Myocyte (in vitro differentiated cells): ENCODE measurements around the gene COG7. TPM values are rescaled to one million over a fixed set of nuclear protein-coding genes. Genes with fewer than 3 reads are reported as not detected.
A peak's percentile ranks its signal among the peaks of the same experiment; 100 is the strongest.
"Not testable (repeated sequence)": the region's sequence is repeated elsewhere in the genome, so short reads cannot be mapped to it uniquely, and the experiment has no call there.

Source experiments
- DNase-seq: peaks from one replicate; pipeline ENCODE4 v3.0.0-alpha.2; 2012; ENCODE audit warnings: low read depth
- polyA plus RNA-seq: library from polyadenylated mRNA; unstranded; fragments of >200 nt; gene quantifications from one replicate; pipeline ENCODE4 v1.2.1, GENCODE V29; 2012; ENCODE audit warnings: missing spikeins
- total RNA-seq: library from RNA; depleted of rRNA; stranded (reverse); fragments of >200 nt; gene quantifications from 2 replicates; pipeline ENCODE4 v1.2.3, GENCODE V29; 2014

Gene COG7
- 12.0 and 14.3 TPM in 2 replicates for total RNA-seq
- polyA plus RNA-seq, result 17.7 TPM

DNA sequence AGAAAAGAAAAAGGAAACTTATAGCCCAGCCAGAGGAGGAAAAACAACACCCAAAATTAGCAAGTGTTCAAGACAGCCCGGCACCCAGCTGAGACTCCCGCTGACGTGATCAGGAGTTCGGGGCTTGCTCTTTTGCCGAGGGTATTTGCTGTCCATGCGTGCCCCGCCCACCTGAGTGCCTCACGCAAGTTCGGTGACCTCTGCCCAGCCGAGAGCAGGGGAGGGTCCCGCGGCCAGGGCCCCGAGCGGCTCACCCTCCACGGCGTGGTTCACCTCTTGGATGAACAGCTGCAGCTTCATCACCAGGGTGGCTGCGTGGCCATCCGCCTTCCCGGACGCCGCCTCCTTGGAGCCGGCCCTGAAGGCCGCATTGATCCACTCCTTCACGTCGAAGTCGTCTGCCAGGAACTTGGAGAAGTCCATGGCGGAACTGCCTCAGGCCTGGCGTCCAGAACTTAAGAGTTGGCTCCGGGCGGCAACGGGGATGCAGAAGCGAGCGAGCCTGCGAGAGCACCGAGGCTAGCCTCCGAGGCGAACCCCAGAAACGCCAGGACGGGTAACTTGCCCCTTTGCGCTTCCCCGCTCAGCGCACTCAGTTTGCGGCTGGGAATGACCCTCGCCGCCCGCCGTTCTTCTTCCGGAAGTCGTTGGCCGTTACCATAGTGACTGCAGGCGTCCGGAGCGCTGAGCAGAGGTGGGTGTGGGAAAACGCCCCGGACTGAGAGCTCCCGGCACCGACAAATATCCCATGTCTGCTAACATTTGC lies at the start of gene COG7:
Gene COG7, minus strand, starts transcription at position 618 of the 766 bp plus-strand sequence. Its CDS starts 195 bp downstream, at position 423.
- peak; percentile 89 for DNase-seq

DNA sequence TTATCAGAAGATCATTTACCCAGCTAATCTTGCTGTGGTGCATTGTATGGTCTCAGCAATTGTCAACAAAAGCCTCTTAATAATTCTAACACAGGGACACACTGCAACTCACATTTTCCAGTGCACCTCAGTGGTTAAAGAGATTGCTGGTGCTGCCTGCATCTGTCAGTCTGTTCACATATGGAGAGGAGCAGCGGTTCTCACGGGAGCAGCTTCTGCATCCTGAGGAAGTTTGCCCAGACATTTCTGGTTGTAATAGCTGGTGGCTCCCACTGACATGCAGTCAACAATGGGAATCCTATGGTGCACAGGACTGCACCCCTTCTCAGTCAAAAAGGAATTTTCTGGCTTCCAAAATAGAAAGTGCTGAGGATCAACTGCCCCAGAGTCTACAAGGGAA lies 49.5 kb upstream of the COG7 start:
- no peak for DNase-seq

DNA sequence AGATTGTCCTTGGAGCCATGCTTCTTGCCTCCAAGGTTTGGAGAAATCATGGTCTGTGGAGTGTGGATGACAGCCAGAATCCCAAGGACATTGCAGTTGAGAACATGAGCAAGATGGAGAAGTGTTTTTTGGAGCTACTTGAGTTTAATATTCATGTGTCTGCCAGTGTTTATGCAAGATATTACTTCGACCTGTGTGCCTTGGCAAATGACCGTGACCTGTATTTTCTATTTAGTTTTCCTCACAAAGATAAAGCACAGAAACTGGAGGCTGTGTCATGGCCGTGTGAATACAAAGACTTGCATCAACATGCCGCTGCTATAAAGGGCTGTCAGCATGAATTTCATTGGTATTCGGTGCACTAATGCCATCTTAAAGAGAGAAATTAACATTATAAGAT lies 48.3 kb upstream of the COG7 start:
- no peak for DNase-seq

DNA sequence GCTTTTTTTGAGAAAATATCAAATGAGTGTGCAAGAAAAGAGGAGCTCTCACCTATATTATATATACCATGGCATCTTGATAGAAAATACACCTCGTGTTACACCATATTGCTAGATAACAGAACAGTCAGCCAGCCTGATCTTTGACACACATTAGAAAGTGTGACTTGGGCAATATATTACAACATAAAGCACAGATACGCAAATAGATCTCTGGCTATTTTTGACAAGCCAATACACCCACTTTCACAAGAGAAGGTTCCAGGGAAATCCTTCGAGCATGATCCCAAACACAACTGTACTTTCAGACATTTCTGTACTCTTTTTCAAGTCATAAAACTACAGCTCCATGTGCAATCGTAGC lies 47.9 kb upstream of the COG7 start:
- no peak for DNase-seq

DNA sequence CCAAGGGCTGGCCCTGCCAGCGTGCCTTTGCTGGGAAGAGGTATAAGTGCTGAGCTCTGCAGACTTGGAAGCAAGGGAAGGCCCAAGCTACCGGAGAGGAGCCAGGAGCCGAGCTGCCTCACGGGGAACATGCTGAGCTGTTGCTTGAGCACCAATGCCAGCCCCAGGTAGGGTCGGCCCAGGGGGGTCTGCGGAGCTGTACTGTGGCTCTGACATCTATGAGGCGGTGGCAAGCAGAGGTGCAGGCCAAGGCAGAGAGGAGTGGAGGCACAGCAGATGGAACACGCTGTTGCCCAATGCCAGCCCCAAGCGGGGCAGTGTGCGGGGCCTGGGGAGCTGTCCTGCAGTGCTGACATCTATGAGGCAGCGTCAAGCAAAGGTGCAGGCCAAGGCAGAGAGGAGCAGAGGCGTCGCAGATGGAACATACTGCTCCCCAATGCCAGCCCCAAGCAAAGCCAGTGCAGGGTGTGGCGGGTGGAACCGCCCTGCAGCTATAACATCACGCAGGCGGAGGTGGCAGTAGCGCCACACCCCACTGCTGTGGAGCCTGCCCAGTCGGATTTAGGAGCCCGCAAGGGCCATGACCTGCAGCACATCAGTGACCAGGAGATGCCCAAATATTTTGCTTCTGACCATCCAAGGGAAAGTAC lies 47.3 kb upstream of the COG7 start:
- no peak for DNase-seq

DNA sequence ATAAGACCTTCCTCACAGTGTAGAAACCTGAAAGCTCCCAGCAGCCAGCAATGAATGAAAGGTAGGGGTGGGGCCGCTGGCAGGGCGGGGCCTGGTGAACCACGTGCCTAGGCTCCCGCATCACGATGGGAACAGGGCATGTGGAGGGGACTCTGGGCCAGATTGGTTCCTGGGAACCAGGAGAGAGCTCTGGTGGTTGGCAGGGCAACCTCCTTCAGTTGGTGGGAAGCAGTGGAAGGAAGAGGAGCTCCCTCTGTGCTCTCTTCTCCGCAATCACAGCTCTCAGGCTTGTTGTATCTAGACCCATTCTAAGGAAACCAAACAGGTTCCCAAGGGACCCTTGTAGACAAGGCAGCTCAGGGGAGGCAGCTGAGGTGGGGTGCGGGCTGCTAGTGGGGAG lies 46.8 kb upstream of the COG7 start:
- DNase-seq, result no peak

DNA sequence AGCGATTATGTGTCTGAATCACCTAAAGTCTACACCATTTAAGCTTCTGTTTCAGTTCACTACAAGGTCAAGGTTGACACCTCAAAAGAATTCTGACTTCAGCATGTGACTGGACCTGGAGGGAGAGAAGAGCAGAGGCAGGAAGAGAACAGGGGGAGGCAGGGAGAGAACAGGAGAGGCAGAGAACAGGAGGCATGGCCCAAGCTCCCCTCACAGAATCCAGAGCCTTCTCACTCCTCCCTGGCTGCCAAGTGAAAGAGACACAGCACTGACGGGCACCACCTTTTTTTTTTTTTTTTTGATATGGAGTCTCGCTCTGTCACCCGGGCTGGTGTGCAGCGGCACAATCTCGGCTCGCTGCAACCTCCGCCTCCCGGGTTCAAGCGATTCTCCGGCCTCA lies 45.9 kb upstream of the COG7 start:
- no peak for DNase-seq

DNA sequence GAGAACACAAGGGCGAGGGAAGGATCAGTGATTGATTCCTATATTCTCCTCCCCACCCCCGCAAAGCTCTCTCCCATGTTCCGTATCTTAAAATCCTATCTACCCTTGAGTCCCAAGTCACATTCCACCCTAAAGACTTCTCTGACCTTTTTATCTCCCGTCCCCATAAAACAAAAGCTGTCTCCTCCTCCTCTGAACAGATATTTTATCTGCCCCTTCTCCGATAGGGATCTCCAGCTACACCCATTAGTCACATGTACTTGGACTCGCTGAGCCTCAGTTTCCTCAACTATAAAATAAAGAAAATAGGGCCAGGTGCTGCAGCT lies 44.5 kb upstream of the COG7 start:
- no peak for DNase-seq

DNA sequence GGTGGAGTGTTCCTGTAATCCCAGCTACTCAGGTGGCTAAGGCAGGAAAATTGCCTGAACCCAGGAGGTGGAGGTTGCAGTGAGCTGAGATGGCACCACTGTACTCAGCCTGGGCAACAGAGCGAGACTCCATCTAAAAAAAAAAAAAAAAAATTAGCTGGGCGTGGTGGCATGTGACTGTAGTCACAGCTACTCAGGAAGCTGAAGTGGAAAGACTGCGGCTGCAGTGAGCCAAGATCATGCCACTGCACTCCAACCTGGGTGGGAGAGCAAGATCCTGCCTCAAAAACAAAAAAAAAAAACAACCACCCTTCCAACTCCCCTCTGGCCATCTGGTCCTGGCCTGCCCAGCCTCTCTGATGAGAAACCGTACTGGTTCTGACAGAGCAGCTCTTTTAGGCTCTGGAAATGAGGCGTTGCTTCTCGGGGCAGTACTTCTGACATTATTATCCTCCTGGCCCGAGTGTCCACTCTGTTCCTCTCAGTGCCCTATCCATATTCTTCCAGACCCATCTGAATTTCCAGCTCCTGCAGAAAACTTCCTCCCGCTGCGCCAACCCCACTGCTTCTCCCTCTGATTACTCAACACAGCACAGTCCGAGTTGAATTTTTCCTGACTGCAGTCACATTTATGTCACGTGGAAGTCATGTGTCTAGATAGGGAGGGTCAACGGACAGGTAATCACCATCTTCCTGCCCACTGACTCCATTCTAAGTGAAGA lies 44.0 kb upstream of the COG7 start:
- no peak for DNase-seq

DNA sequence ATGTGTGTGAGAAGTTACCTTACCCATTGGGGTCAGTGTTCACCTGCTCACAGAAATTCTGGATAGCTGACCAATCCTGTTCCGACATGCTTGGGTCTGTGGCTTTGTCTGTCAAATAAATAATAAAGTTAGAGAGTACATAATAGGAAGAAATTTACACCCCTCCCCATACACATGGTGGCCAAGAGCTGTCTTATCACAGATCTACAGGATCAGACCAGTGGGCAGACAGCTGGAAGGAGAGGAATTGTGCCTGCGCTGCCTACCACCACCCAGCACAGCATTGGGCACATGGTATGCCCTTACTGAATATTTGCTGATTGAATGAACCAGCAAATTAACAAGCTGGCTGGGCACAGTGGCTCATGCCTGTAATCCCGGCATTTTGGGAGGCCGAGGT lies 42.7 kb upstream of the COG7 start:
- no peak for DNase-seq

DNA sequence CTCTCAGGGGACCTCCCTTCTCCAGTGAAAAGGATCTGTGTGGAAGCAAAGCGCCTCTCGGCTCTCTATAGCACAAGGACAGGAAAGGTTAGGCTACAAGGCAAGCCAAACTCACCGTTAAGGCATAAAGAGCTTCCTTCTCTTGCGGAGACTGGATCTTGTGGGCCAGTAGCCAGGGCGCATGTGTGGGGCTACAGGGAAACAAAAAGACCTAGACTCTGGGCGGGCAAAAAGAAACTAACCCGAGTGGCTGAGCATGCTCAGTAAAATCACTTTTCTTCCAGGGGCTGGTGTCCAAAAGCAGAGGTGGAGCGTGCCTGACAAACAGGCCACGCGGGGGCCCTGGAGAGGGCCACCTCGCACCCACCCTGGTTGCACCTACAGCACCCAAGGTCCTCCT lies 41.2 kb upstream of the COG7 start:
- no peak for DNase-seq

DNA sequence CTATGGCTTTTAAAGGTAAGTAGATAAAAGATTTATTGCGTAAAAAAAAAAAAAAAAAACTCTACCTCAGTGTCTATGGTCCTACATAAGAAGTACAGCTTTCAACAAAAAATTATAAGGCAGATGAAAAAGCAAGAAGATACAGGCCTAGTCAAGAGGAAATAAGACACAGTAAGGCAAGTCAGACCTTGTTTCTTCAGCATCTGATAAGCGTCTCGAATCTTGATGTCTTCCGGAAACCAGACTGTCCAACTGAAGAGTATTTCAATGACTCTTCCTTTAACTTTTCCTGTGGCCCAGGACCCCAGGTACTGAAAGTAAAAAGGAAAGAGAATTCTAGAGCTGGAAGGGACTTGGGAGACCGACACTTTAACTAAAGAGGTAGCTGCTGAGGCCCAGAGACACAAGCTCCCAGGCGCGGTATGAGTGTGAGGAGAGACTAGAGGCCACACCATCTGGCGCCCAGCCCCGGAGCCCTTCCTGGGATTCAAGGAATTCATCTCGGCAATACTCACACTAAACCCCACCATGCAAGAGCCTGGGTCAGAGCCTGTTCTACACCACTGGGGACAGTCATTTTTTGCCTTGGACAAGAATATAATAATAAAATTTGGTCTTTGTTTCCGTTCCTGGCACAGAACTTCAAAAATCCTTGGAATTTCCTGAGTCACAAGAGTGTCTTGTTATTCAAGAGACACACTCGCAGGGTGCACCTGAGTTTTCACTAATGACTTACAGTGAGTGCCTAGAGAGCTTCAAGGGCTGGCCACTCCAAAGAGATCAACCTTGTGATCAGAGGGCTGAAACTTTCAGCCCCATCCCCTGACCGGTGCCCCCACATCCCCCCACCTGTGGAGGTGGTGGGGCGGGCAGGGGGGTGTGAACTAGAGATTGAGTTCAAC lies 38.8 kb upstream of the COG7 start:
- no peak for DNase-seq

DNA sequence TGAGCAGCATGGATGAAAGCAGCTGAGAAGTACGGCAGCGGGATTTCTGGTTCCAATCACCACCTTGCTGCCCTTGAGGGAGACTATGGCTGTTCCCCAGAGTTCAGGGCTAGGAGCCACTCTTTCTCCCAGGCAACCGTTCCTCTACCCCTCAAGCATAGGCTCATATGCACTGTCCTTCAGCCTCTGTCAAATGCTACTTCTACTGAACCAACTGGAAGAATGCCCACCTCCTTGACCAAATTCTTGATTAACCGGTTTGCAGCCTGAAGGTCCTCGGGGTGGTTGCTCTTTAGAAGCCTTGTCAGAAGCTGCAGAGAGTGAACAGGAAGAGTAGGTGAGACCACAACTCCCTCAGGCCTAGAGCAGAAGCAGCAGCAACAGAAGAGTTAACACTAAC lies 33.5 kb upstream of the COG7 start:
- DNase-seq, result no peak

DNA sequence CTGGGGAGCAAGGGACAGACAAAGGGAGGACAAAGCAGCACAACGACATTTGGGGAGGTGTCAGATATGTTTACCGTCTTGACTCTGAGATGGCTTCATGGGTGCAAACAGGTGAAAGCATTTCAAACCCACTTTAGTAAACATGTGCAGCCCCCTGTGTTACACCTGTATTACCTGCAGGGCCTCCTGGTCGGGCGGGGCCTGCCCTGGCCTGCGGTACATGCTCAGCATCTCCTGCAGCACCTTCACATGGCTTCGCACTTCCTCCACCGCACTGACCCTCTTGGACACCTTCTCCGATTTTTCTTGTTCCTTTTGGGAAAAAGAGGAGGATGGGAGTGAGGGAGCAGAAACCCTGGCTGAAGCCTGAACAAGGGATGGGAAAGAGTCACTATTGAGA lies 32.9 kb upstream of the COG7 start:
- no peak for DNase-seq

DNA sequence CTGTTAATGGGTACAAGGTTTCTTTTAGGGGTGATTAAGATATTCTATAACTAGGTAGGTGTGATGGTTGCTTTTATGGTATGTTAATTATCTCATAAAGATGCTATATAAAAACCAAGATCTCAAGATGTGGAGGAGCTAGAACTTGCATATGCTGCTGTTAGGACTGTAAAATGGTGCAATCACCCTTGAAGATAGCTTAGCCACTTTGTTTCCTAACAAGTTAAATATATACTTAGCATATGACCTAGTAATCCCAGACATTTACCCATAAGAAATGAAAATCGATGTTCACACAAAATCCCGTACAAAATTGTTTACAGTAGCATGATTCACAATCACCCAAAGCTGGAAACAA lies 32.2 kb upstream of the COG7 start:
- no peak for DNase-seq

DNA sequence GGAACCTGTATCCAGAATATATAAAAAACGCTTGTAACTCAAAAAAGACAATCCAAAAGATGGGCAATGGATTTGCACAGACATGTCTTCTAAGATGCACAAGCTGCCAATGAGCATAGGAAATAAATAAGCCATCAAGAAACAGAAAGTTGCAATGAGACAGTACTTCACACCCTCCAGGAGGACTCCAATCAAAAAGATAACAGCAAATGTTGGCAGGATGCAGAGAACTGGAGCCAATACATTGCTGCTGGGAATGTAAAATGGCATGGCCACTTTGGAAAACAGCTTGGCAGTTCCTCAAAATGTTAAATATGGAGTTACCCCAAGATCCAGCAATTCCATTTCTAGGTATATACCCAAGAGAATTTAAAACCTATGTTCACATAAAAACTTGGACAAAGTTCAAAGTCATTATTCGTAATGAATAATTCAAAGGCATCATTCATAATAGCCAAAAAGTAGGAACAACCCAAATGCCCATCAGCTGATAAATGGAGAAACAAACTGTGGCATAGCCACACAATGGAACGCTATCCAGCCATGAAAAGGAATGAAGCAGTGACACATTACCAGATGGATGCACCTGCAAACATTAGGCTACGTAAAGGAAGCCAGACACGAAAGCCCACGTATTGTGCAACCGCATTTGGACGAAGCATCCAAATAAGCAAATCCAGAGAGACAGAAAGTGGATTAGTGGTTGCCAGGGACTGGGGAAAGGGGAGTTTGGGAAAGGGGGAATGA lies 31.7 kb upstream of the COG7 start:
- no peak for DNase-seq

DNA sequence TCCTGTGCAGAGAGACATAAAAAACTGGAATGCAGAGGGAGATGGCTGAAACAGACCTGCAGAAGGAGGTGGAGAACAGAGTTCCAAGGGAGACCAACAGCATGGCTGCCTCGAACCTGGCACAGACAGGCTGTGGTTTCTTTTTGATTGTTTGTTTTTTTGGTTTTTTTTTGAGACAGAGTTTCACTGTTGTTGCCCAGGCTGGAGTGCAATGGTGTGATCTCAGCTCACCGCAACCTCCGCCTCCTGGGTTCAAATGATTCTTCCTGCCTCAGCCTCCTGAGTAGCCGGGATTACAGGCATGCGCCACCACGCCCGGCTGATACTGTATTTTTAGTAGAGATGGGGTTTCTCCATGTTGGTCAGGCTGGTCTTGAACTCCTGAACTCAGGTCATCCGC lies 30.5 kb upstream of the COG7 start:
- DNase-seq, result not testable (repeated sequence)

DNA sequence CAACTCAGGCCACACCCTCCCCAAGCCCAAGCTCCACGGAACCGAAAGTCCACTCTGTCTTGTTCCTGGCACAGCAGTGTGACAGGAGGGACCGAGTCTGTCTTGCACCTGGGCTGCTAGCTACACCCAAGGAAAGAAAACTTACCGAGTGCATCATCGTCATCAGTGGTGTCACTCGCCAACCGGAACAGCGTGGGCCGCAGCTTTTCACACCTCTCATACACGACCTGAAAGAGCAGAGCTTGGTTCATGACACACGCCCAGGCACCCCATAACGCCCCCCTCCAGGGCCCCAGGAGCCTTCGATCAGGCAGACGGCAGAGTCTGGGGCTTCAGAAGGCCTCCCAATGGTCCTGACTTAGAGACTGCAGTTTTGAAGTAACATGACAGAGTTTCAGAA lies 29.8 kb upstream of the COG7 start:
- no peak for DNase-seq

DNA sequence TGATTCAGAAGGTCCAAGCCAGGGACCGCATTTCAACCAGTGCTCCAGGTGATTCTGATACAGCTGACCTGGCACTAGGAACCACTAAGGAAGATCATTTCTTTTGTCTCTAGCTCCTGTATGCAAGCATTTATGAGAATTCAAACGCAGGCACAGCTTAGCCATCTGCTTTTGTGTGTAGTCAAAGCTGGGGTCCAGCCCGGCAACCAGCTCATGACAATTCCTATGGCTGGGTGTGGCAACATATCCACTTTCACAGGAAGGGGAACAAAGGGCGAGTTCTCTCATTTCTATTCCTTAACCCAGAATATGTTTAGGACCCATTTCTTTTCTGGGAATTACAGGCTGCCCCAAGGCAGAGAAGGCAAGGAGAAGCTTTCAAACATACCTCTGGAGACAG lies 27.3 kb upstream of the COG7 start:
- DNase-seq, result no peak

DNA sequence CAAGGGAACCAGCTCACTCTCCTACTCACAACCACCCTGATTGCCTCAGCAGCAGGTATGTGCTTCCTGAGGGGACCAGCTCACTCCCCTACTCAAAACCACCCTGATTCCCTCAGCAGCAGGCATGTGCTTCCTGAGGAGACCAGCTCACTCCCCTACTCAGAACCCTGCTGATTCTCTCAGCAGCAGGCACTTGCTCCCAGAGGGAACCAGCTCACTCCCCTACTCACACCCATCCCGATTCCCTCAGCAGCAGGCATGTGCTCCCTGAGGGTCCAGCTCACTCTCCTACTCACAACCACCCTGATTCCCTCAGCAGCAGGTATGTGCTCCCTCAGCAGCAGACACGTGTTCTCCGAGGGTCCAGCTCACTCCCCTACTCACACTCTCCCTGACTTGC lies 26.1 kb upstream of the COG7 start:
- DNase-seq, result no peak

DNA sequence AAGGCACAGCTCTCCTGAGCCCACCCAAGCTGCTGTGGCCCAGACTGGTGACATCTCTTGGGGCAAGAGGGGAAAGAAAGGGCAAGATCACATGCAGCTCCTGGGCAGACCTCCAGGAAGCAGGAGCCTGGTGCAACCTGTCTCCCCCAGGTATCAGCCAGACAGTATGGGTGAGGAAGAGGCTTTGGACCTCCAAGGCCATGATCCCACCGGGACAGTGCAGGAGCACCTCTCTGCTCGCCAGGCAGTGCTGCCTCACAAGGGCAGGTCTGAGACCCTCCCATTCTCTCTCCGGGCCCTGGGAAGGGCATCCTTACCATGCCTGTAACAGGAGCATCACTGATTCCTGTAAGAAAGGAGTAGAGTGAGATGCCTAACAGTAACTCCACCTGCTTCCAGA lies 25.6 kb upstream of the COG7 start:
- no peak for DNase-seq
